GM12878 (cell line): ENCODE results near the gene MYO15A. TPM values are rescaled to one million over a fixed set of nuclear protein-coding genes. Genes with fewer than 3 reads are reported as not detected.

Source experiments
- ATAC-seq: fragments of 200-7000 bp; cut with Tn5 transposase; 3 replicates; pipeline ENCODE4 v1.9.1; 2020; ENCODE audit warnings: mild to moderate bottlenecking, moderate library complexity
- BruUV-seq: library from RNA; stranded (reverse); fragments of 400-500 nt; replicated peaks from 2 replicates; lab custom pipeline; 2021; lab: Mats Ljungman, UMichigan
- CTCF ChIA-PET: fragments of 300-600 bp; sonication (Branson Sonifier 250); formaldehyde crosslinking; extraction: SDS; loops from one replicate; lab custom pipeline; 2021; ENCODE audit warnings: inconsistent platforms; lab: Yijun Ruan, JAX
- POLR2A ChIA-PET: fragments of 350-600 bp; formaldehyde crosslinking; extraction: SDS; loops from one replicate; lab custom pipeline; 2021; ENCODE audit warnings: inconsistent platforms; lab: Charles Lee
- RAD21 ChIA-PET: fragments of 300-600 bp; sonication (Branson Sonifier 250); formaldehyde crosslinking; loops from one replicate; lab custom pipeline; 2023; ENCODE audit warnings: antibody characterized with exemption; ENCODE audit not compliant: unreplicated experiment; lab: Charles Lee
- SMC1A ChIA-PET: fragments of 300-600 bp; sonication (Branson Sonifier 250); formaldehyde crosslinking; loops from one replicate; lab custom pipeline; 2023; ENCODE audit not compliant: unreplicated experiment, uncharacterized antibody; lab: Charles Lee
- DNase-seq: peaks from one replicate; pipeline ENCODE4 v3.0.0-alpha.2; 2011; ENCODE audit warnings: low read depth, low spot score
- FAIRE-seq: peaks from 3 replicates; lab custom pipeline; 2011; peaks lifted over from hg19 to GRCh38; lab: Jason Lieb, UNC
- H2AFZ ChIP-seq: 2 replicates; pipeline ENCODE4 v1.6.0; 2011; ENCODE audit warnings: low read depth, low read length, control low read depth; ENCODE audit not compliant: control insufficient read depth
- H3K27ac ChIP-seq: 2 replicates; pipeline ENCODE4 v1.5.1; 2011; ENCODE audit warnings: control low read depth; ENCODE audit not compliant: control insufficient read depth, insufficient read depth
- H3K27me3 ChIP-seq, 2 experiments: replicated peaks in 1 of 2; 2 replicates each; pipeline versions ENCODE4 v1.6.0 to v1.6.1; 2011; ENCODE audit warnings: low read length in 1 of 2; ENCODE audit not compliant: control insufficient read depth in 2 of 2, insufficient read depth in 2 of 2
- H3K36me3 ChIP-seq, 2 experiments: 2 replicates each; pipeline ENCODE4 v1.5.1; 2011; ENCODE audit warnings: low read length in 1 of 2; ENCODE audit not compliant: control insufficient read depth in 2 of 2, insufficient read depth in 2 of 2
- H3K4me1 ChIP-seq: 2 replicates; pipeline ENCODE4 v1.6.1; 2011; ENCODE audit warnings: mild to moderate bottlenecking, low read length, moderate library complexity, mixed read lengths; ENCODE audit not compliant: control insufficient read depth, insufficient read depth
- H3K4me2 ChIP-seq: 2 replicates; pipeline ENCODE4 v1.6.0; 2011; ENCODE audit warnings: control low read depth; ENCODE audit not compliant: control insufficient read depth, insufficient read depth
- H3K4me3 ChIP-seq: fragments of 200-600 bp; sonication (generic); 2 replicates; pipeline ENCODE4 v1.5.1; 2016
- H3K79me2 ChIP-seq: 2 replicates; pipeline ENCODE4 v1.6.0; 2011; ENCODE audit warnings: low read length; ENCODE audit not compliant: control insufficient read depth, insufficient read depth
- H3K9ac ChIP-seq: 2 replicates; pipeline ENCODE4 v1.8.0; 2011; ENCODE audit warnings: low read length, control low read depth, mixed read lengths; ENCODE audit not compliant: control insufficient read depth, insufficient read depth
- H3K9me3 ChIP-seq: replicated peaks from 3 replicates; pipeline ENCODE4 v1.5.1; 2011; ENCODE audit warnings: mild to moderate bottlenecking, low read length; ENCODE audit not compliant: control insufficient read depth, insufficient read depth
- H4K20me1 ChIP-seq: 2 replicates; pipeline ENCODE4 v1.6.0; 2011; ENCODE audit not compliant: control insufficient read depth, insufficient read depth
- CHD1 ChIP-seq: IDR thresholded peaks from 2 replicates; pipeline ENCODE4 v1.6.1; 2012; ENCODE audit warnings: low read depth, low read length, improper control_type of control experiment
- MXI1 ChIP-seq: fragments of 150-350 bp; IDR thresholded peaks from 2 replicates; pipeline ENCODE4 v1.6.1; 2011; ENCODE audit warnings: low read depth, mild to moderate bottlenecking, inconsistent platforms, low read length, improper control_type of control experiment
- NR2C1 ChIP-seq: fragments of 450-650 bp; IDR thresholded peaks from 2 replicates; pipeline ENCODE4 v1.6.1; 2017; ENCODE audit warnings: antibody characterized with exemption, mild to moderate bottlenecking, moderate library complexity
- RELA ChIP-seq: fragments of 450-650 bp; IDR thresholded peaks from 2 replicates; pipeline ENCODE4 v1.8.0; 2014; ENCODE audit warnings: borderline replicate concordance; ENCODE audit not compliant: partially characterized antibody
- SIN3A ChIP-seq: IDR thresholded peaks from 2 replicates; pipeline ENCODE4 v1.6.1; 2012; ENCODE audit warnings: low read depth, low read length, improper control_type of control experiment
- WGBS: methylation state at CpG from one replicate; pipeline ENCODE4 v1.1.6; 2016; ENCODE audit warnings: low lambda C conversion rate; ENCODE audit not compliant: insufficient replicate concordance, insufficient coverage; ENCODE audit errors: missing lambda C conversion rate; 5-methylcytosine and 5-hydroxymethylcytosine counted together
- in situ Hi-C: fragments of 300-500 bp; cut with MboI; formaldehyde crosslinking; loops from 9 replicates; pipeline ENCODE4 v1.14.3; 2018; ENCODE audit warnings: mixed read lengths
- intact Hi-C: fragments of 100-400 bp; cut with micrococcal nuclease; formaldehyde crosslinking; loops from one replicate; pipeline ENCODE4 v1.14.2; 2022; ENCODE audit not compliant: unreplicated experiment
- polyA plus RNA-seq, 11 experiments: library from polyadenylated mRNA; depleted of rRNA in 4 of 11; unstranded in 6 of 11; stranded (reverse) in 5 of 11; fragments of >200 nt; fragmentation: Nextera tagmentation in 4 of 11; fragmentation: Illumina TruSeq in 1 of 11; extraction: Ambion mirVana in 4 of 11; extraction: Trizol in 1 of 11; gene quantifications; 1 replicate in 1 of 11; 2 replicates in 10 of 11; pipeline versions ENCODE4 v1.2.1 to v1.2.3, GENCODE V29; 2011 to 2016; ENCODE audit warnings: inconsistent platforms in 2 of 11, missing spikeins in 2 of 11, low read depth in 1 of 11
- total RNA-seq, 4 experiments: library from RNA; depleted of rRNA in 3 of 4; stranded (reverse); fragments of >200 nt in 3 of 4; fragmentation: Illumina TruSeq in 1 of 4; extraction: Trizol in 1 of 4; gene quantifications; 2 replicates each; pipeline versions ENCODE4 v1.2.1 to v1.2.3, GENCODE V29; 2013 to 2021
- TF ChIP-seq, protein P1 (sequence below): fragments of 450-650 bp; conservative IDR thresholded peaks from 2 replicates; pipeline ENCODE4 v1.6.1; 2017; ENCODE audit warnings: mild to moderate bottlenecking, moderate library complexity
- TF ChIP-seq, protein P2 (sequence below): IDR thresholded peaks from 2 replicates; pipeline ENCODE4 v1.6.1; 2012; ENCODE audit warnings: mild to moderate bottlenecking, low read depth, low read length
- TF ChIP-seq, protein P3 (sequence below): IDR thresholded peaks from 2 replicates; pipeline ENCODE4 v1.6.1; 2012; ENCODE audit warnings: improper control_type of control experiment, low read depth, low read length; ENCODE audit not compliant: insufficient replicate concordance

The MYO15A gene
- total and polyA plus RNA-seq, 10 of the 15 experiments (the other 5 are each of a cell fraction or from before 2014, with no cell fraction given) = 0.03 to 0.77 (median 0.21) TPM; not detected in 4

DNA sequence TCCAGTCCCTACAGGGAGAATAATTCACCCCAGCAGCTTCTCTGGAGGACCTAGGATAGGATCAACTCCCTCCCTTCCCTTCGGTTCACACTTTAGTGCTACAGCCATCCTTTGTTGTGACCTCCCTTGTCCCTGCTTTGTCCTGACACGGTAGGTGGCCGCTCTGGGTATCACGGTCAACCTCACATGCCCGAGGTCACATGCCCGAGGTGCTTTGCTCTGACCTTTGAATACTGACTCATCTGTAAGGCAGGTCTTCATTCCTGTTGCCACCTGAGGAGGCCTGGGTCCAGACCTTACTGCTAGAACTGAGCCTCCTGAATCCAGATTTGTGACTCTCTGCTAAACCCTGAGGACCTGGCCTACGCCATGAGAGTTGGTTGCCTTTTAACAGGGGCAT, 94.8 kb downstream of the MYO15A start:
- H3K36me3 ChIP-seq = peaks cover 21 to 43% of the 10 kb centered on the region in 2 experiments
- WGBS = 85% methylated on average over 7 of the region's 7 CpGs
- TF ChIP-seq NR2C1 (no peak), MXI1 (no peak), CHD1 (no peak), SIN3A (no peak), RELA (no peak)
- TF ChIP-seq, protein P1, sequence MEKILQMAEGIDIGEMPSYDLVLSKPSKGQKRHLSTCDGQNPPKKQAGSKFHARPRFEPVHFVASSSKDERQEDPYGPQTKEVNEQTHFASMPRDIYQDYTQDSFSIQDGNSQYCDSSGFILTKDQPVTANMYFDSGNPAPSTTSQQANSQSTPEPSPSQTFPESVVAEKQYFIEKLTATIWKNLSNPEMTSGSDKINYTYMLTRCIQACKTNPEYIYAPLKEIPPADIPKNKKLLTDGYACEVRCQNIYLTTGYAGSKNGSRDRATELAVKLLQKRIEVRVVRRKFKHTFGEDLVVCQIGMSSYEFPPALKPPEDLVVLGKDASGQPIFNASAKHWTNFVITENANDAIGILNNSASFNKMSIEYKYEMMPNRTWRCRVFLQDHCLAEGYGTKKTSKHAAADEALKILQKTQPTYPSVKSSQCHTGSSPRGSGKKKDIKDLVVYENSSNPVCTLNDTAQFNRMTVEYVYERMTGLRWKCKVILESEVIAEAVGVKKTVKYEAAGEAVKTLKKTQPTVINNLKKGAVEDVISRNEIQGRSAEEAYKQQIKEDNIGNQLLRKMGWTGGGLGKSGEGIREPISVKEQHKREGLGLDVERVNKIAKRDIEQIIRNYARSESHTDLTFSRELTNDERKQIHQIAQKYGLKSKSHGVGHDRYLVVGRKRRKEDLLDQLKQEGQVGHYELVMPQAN = no peak
- TF ChIP-seq, protein P2, sequence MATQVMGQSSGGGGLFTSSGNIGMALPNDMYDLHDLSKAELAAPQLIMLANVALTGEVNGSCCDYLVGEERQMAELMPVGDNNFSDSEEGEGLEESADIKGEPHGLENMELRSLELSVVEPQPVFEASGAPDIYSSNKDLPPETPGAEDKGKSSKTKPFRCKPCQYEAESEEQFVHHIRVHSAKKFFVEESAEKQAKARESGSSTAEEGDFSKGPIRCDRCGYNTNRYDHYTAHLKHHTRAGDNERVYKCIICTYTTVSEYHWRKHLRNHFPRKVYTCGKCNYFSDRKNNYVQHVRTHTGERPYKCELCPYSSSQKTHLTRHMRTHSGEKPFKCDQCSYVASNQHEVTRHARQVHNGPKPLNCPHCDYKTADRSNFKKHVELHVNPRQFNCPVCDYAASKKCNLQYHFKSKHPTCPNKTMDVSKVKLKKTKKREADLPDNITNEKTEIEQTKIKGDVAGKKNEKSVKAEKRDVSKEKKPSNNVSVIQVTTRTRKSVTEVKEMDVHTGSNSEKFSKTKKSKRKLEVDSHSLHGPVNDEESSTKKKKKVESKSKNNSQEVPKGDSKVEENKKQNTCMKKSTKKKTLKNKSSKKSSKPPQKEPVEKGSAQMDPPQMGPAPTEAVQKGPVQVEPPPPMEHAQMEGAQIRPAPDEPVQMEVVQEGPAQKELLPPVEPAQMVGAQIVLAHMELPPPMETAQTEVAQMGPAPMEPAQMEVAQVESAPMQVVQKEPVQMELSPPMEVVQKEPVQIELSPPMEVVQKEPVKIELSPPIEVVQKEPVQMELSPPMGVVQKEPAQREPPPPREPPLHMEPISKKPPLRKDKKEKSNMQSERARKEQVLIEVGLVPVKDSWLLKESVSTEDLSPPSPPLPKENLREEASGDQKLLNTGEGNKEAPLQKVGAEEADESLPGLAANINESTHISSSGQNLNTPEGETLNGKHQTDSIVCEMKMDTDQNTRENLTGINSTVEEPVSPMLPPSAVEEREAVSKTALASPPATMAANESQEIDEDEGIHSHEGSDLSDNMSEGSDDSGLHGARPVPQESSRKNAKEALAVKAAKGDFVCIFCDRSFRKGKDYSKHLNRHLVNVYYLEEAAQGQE = no peak
- TF ChIP-seq, protein P3, sequence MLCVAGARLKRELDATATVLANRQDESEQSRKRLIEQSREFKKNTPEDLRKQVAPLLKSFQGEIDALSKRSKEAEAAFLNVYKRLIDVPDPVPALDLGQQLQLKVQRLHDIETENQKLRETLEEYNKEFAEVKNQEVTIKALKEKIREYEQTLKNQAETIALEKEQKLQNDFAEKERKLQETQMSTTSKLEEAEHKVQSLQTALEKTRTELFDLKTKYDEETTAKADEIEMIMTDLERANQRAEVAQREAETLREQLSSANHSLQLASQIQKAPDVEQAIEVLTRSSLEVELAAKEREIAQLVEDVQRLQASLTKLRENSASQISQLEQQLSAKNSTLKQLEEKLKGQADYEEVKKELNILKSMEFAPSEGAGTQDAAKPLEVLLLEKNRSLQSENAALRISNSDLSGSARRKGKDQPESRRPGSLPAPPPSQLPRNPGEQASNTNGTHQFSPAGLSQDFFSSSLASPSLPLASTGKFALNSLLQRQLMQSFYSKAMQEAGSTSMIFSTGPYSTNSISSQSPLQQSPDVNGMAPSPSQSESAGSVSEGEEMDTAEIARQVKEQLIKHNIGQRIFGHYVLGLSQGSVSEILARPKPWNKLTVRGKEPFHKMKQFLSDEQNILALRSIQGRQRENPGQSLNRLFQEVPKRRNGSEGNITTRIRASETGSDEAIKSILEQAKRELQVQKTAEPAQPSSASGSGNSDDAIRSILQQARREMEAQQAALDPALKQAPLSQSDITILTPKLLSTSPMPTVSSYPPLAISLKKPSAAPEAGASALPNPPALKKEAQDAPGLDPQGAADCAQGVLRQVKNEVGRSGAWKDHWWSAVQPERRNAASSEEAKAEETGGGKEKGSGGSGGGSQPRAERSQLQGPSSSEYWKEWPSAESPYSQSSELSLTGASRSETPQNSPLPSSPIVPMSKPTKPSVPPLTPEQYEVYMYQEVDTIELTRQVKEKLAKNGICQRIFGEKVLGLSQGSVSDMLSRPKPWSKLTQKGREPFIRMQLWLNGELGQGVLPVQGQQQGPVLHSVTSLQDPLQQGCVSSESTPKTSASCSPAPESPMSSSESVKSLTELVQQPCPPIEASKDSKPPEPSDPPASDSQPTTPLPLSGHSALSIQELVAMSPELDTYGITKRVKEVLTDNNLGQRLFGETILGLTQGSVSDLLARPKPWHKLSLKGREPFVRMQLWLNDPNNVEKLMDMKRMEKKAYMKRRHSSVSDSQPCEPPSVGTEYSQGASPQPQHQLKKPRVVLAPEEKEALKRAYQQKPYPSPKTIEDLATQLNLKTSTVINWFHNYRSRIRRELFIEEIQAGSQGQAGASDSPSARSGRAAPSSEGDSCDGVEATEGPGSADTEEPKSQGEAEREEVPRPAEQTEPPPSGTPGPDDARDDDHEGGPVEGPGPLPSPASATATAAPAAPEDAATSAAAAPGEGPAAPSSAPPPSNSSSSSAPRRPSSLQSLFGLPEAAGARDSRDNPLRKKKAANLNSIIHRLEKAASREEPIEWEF = no peak

More for the DNA sequence above, 94.8 kb downstream of the MYO15A start:
- ChIA-PET SMC1A (interaction anchor here (2.0 kb wide), 1 partner anchor 14 kb away, joined by 5 read pairs; no protein-coding TSS in a partner anchor), POLR2A (interaction anchor here (1.3 to 1.5 kb wide), 3 partner anchors 12 to 58 kb away, joined by 3 to 6 read pairs (median 4); no protein-coding TSS in a partner anchor), RAD21 (no interaction called here), CTCF (interaction anchor here (1.0 kb wide), 1 partner anchor 14 kb away, joined by 4 read pairs; no protein-coding TSS in a partner anchor)
- ATAC-seq = no peak
- intact Hi-C loops = no loop called here
- Histone ChIP-seq H3K4me2 (no peak overlapping the region), H4K20me1 (peaks cover 13% of the 10 kb centered on the region), H3K27me3 (no peaks in the 10 kb centered on the region), H3K4me1 (no peaks in the 10 kb centered on the region), H3K9me3 (no peaks in the 10 kb centered on the region), H2AFZ (no peak overlapping the region), H3K79me2 (peaks cover 12% of the 10 kb centered on the region), H3K9ac (no peak overlapping the region), H3K4me3 (no peak overlapping the region), H3K27ac (no peak overlapping the region)
- DNase-seq = no peak
- BruUV-seq = no TSS peak
- in situ Hi-C loops = no loop called here
- no peak for FAIRE-seq
